ENCODE results near the gene HMGN4. TPM values are rescaled to one million over a fixed set of nuclear protein-coding genes. Genes with fewer than 3 reads are reported as not detected.

HMGN4 gene
- total RNA-seq, 2 experiments from 2014 or later = 75.6 to 78.4 TPM

DNA sequence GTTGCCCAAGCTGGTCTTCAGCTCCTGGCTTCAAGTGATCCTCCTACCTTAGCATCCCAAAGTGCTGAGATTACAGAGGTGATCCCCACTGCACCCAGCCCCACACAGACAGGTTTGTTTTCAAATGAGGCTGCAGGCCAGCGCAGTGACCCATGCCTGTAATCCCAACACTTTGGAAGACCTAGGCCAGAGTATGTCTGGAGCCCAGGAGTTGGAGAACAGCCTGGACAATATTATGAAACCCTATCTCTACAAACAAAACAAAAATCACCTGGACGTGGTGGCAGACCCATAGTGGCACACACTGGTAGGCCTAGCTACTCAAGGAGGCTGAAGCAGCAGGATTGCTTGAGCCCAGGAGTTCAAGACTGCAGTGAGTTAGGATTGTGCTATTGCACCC lies 8.0 kb upstream of the HMGN4 start:
- DNase-seq (no peak), ATAC-seq (no peak)
- Mint-ChIP-seq H3K4me1 (peaks cover 28% of the 10 kb centered on the region), H3K4me3 (no peak overlapping the region), H3K36me3 (peaks cover 2% of the 10 kb centered on the region), H3K9me3 (ENCODE audit: low read depth) (no peaks in the 10 kb centered on the region), H3K27me3 (no peaks in the 10 kb centered on the region), H3K27ac (no peak overlapping the region)
- CTCF ChIA-PET = no interaction called here

GRCh38 chr6:26531897-26532296 lies 6.3 kb upstream of the HMGN4 start:
- Mint-ChIP-seq H3K4me1 (peaks cover 36% of the 10 kb centered on the region), H3K27me3 (no peaks in the 10 kb centered on the region), H3K27ac (peak overlapping the region; percentile 86), H3K4me3 (peak overlapping the region; percentile 86), H3K9me3 (ENCODE audit: low read depth) (no peaks in the 10 kb centered on the region), H3K36me3 (no peaks in the 10 kb centered on the region)
- CTCF ChIA-PET = interaction anchor here (0.6 to 2.2 kb wide), 11 partner anchors 9 to 619 kb away, joined by 3 to 9 read pairs (median 3); no protein-coding TSS in a partner anchor
- DNase-seq (no peak), ATAC-seq (no peak)

GRCh38 chr6:26532699-26533531 lies 5.3 kb upstream of the HMGN4 start:
- CTCF ChIA-PET = interaction anchor here (0.6 to 2.2 kb wide), 15 partner anchors 8 to 211 kb away, joined by 3 to 9 read pairs (median 4); no protein-coding TSS in a partner anchor
- no peaks in the 10 kb centered on the region for H3K27me3 Mint-ChIP-seq
- ATAC-seq = peak; percentile 40
- DNase-seq = peak; percentile 96
- H3K9me3 Mint-ChIP-seq (ENCODE audit: low read depth) = no peaks in the 10 kb centered on the region
- peak overlapping the region; percentile 86 for H3K4me3 Mint-ChIP-seq
- H3K4me1 Mint-ChIP-seq = peaks cover 40% of the 10 kb centered on the region
- peak overlapping the region; percentile 86 for H3K27ac Mint-ChIP-seq
- no peaks in the 10 kb centered on the region for H3K36me3 Mint-ChIP-seq

GRCh38 chr6:26533532-26533931 lies 4.6 kb upstream of the HMGN4 start:
- Mint-ChIP-seq H3K4me1 (peaks cover 41% of the 10 kb centered on the region), H3K36me3 (no peaks in the 10 kb centered on the region), H3K27ac (peak overlapping the region; percentile 86), H3K9me3 (ENCODE audit: low read depth) (no peaks in the 10 kb centered on the region), H3K4me3 (peak overlapping the region; percentile 86), H3K27me3 (no peaks in the 10 kb centered on the region)
- CTCF ChIA-PET = interaction anchor here (0.6 to 2.2 kb wide), 10 partner anchors 9 to 211 kb away, joined by 3 to 9 read pairs (median 6); no protein-coding TSS in a partner anchor
- no peak for DNase-seq
- no peak for ATAC-seq

GRCh38 chr6:26534681-26535465 lies 3.3 kb upstream of the HMGN4 start:
- H3K4me3 Mint-ChIP-seq = no peak overlapping the region
- peaks cover 52% of the 10 kb centered on the region for H3K4me1 Mint-ChIP-seq
- H3K27me3 Mint-ChIP-seq = no peaks in the 10 kb centered on the region
- no peak for DNase-seq
- CTCF ChIA-PET = interaction anchor here (1.3 to 8.0 kb wide), 2 partner anchors 13 to 18 kb away, joined by 3 to 60 read pairs; no protein-coding TSS in a partner anchor
- H3K9me3 Mint-ChIP-seq (ENCODE audit: low read depth) = no peaks in the 10 kb centered on the region
- ATAC-seq = no peak
- H3K36me3 Mint-ChIP-seq = peaks cover 8% of the 10 kb centered on the region
- H3K27ac Mint-ChIP-seq = peak overlapping the region; percentile 33

DNA sequence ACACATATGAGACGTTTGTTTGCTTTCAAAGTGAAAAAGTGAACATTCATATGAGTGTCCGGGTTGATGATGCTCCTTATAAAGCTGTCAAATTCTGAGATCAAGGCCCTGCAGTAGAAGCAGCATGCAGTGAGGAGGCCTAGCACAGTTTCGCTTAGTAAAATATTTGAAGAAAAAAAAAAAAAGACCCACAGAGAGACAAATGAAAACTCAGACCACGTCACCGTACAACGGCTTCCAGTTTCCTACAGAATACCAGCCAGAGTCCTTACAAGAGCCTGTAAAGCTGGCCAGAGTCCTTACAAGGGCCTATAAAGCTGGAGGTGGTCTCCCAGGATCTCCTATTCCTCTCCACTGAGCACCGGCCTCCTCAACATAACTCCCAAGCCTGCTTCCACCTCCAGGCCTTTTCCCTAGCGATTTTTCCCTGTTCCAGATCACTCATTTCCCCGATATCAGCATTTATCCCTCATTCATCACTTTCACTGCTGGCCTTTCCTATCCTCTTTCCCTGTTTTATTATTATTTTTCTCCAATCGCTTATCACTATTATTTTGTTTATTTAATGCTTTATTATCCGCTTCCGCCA lies 1.5 kb upstream of the HMGN4 start:
- peaks cover 63% of the 10 kb centered on the region for H3K4me1 Mint-ChIP-seq
- H3K36me3 Mint-ChIP-seq = peaks cover 15% of the 10 kb centered on the region
- peak overlapping the region; percentile 95 for H3K27ac Mint-ChIP-seq
- H3K9me3 Mint-ChIP-seq (ENCODE audit: low read depth) = no peaks in the 10 kb centered on the region
- H3K4me3 Mint-ChIP-seq = peak overlapping the region; percentile 87
- CTCF ChIA-PET = interaction anchor here (1.0 to 8.0 kb wide), 9 partner anchors 14 to 265 kb away, joined by 3 to 60 read pairs (median 3); a partner anchor contains a TSS
- ATAC-seq = peak; percentile 8
- H3K27me3 Mint-ChIP-seq = no peaks in the 10 kb centered on the region
- DNase-seq = peak; percentile 75

DNA sequence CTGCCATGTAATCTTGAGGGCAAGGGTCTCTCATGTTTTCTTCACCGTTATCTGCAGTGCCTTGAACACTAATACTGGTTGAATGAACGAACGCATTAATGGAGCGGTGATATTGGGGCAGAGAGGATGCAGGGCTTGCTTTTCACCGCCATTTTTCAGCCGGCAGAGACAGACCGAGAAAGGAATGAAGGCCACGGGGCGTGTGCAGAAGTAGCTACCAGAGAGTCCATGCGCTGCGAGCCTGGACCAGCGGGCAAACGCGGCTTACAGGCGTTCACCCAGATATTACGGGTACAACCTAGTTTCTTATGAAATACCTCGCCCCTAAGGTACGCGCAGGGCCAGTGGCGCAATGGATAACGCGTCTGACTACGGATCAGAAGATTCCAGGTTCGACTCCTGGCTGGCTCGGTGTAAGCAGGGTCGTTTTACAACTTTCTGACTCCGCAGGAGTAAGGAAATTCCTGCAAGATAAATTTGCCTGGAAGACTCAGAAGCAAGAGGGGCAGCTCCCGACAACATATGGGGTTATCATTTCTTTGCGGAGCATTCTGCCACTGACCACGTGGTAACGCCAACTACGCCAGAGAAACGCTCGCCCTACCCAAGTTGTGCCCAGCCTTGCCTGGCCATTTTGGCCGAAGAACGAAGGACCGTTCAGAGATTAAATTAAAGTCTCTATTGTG lies 863 bp upstream of the HMGN4 start:
- peak overlapping the region; percentile 87 for H3K4me3 Mint-ChIP-seq
- peaks cover 18% of the 10 kb centered on the region for H3K36me3 Mint-ChIP-seq
- H3K27ac Mint-ChIP-seq = peak overlapping the region; percentile 95
- H3K27me3 Mint-ChIP-seq = no peaks in the 10 kb centered on the region
- peak; percentile 94 for DNase-seq
- peak; percentile 66 for ATAC-seq
- H3K4me1 Mint-ChIP-seq = peaks cover 60% of the 10 kb centered on the region
- H3K9me3 Mint-ChIP-seq (ENCODE audit: low read depth) = no peaks in the 10 kb centered on the region
- CTCF ChIA-PET = interaction anchor here (0.6 to 8.0 kb wide), 13 partner anchors 11 to 266 kb away, joined by 3 to 60 read pairs (median 3); a partner anchor contains a TSS

- Mint-ChIP-seq H3K4me3 (peak overlapping the region; percentile 87), H3K9me3 (ENCODE audit: low read depth) (no peaks in the 10 kb centered on the region), H3K27me3 (no peaks in the 10 kb centered on the region), H3K4me1 (peaks cover 57% of the 10 kb centered on the region), H3K36me3 (peaks cover 26% of the 10 kb centered on the region), H3K27ac (peak overlapping the region; percentile 95)
- no peak for DNase-seq
- CTCF ChIA-PET = interaction anchor here (0.8 to 8.0 kb wide), 7 partner anchors 14 to 208 kb away, joined by 3 to 60 read pairs (median 7); no protein-coding TSS in a partner anchor
- no peak for ATAC-seq
These were observed 371 bp downstream of the HMGN4 start for GRCh38 chr6:26538572-26538902.

- Mint-ChIP-seq H3K4me3 (peak overlapping the region; percentile 87), H3K27ac (peak overlapping the region; percentile 95), H3K27me3 (no peaks in the 10 kb centered on the region), H3K36me3 (peaks cover 30% of the 10 kb centered on the region), H3K4me1 (peaks cover 58% of the 10 kb centered on the region), H3K9me3 (ENCODE audit: low read depth) (no peaks in the 10 kb centered on the region)
- CTCF ChIA-PET = interaction anchor here (0.9 to 8.0 kb wide), 5 partner anchors 14 to 198 kb away, joined by 3 to 60 read pairs (median 9); no protein-coding TSS in a partner anchor
- DNase-seq = peak; percentile 32
- no peak for ATAC-seq
These were observed 977 bp downstream of the HMGN4 start for GRCh38 chr6:26539071-26539615.

DNA sequence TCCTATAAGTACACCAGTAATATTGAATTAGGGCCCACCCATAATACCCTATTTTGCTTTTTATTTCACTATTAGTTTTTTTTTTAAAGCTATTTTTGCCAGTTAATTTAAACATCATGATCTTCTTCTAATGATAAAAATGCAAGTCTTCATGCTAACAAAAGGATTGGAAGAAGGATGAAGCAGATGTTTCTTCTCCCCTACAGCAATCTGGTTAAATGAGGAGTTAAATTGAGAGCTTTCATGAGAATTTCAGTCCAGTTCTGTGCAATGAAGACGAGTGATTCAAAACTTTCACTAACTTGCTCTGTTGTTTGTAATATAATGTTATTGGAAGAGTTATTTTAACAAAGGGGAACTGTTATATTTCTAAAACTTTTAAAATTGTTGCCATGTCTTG lies 3.4 kb downstream of the HMGN4 start:
- no peak for DNase-seq
- CTCF ChIA-PET = interaction anchor here (0.8 to 8.0 kb wide), 6 partner anchors 11 to 232 kb away, joined by 3 to 60 read pairs (median 3); partner anchors contain the start of gene ABT1
- H3K9me3 Mint-ChIP-seq (ENCODE audit: low read depth) = no peaks in the 10 kb centered on the region
- peaks cover 51% of the 10 kb centered on the region for H3K4me1 Mint-ChIP-seq
- peak overlapping the region; percentile 26 for H3K27ac Mint-ChIP-seq
- H3K36me3 Mint-ChIP-seq = peaks cover 44% of the 10 kb centered on the region
- no peak overlapping the region for H3K4me3 Mint-ChIP-seq
- H3K27me3 Mint-ChIP-seq = no peaks in the 10 kb centered on the region
- ATAC-seq = no peak

DNA sequence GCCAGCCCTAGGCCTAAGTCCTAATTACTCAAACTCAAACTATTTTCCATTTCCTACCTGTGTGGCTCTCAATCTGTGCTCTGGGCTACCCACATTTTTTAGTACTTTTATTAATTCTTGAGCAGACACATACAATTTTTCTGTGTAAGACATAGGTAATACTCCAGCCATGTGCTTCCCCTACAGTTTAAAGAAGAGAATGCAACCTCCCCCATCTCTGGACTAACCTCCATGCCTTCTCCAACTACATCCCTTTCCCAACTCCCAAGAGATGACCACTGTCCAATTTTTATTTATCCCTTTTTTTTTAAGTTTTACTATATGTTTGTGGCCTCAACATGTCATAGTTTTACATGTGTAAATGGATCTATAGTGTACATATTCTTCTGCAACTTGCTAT lies 5.8 kb downstream of the HMGN4 start:
- DNase-seq = peak; percentile 34
- CTCF ChIA-PET = interaction anchor here (0.6 to 0.7 kb wide), 3 partner anchors 106 to 270 kb away, joined by 3 to 4 read pairs (median 3); no protein-coding TSS in a partner anchor
- H3K4me3 Mint-ChIP-seq = no peak overlapping the region
- H3K27ac Mint-ChIP-seq = peak overlapping the region; percentile 27
- H3K27me3 Mint-ChIP-seq = no peaks in the 10 kb centered on the region
- peak; percentile 74 for ATAC-seq
- peaks cover 40% of the 10 kb centered on the region for H3K4me1 Mint-ChIP-seq
- peaks cover 44% of the 10 kb centered on the region for H3K36me3 Mint-ChIP-seq
- H3K9me3 Mint-ChIP-seq (ENCODE audit: low read depth) = no peaks in the 10 kb centered on the region

DNA sequence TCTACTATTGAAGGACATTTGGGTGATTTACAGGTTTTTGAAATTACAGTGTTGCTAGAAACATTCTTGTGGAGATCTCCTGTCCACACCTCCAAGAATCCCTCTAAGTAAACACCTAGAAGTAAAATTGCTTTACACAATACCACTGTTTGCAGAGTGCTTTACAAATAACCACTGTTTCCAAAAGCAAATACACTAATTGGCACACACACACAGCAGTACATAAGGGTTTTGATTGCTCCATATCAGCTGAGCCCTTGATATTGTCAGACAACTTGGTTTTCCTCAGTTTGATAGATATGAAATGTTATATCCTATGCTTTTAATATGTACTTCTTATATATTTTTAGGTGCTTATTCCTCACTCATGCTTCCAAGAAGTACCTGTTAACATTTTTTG lies 6.3 kb downstream of the HMGN4 start:
- DNase-seq (no peak), ATAC-seq (no peak)
- Mint-ChIP-seq H3K4me1 (peaks cover 36% of the 10 kb centered on the region), H3K9me3 (ENCODE audit: low read depth) (no peaks in the 10 kb centered on the region), H3K36me3 (peaks cover 42% of the 10 kb centered on the region), H3K27ac (no peak overlapping the region), H3K4me3 (no peak overlapping the region), H3K27me3 (no peaks in the 10 kb centered on the region)
- CTCF ChIA-PET = interaction anchor here (0.6 to 1.5 kb wide), 4 partner anchors 12 to 203 kb away, joined by 3 to 5 read pairs (median 3); no protein-coding TSS in a partner anchor

Measured in activated CD8-positive, alpha-beta memory T cell treated with anti-CD3 and anti-CD28 coated beads, Interleukin-2, amount 10 ng/mL, durations not matched to agents 7 days and 5 days (primary cell).